Heart left ventricle (tissue), 16 donors: ENCODE measurements around the gene ITGAX. TPM values are rescaled to one million over a fixed set of nuclear protein-coding genes. Genes with fewer than 3 reads are reported as not detected.

Experiments
- ATAC-seq, 4 donors: fragments of 200-7000 bp; cut with Tn5 transposase; one replicate each; pipeline ENCODE4 v1.9.1; 2020 to 2022; ENCODE audit warnings: moderate library complexity in 4 of 4, mild to moderate bottlenecking in 3 of 4, moderate number of reproducible peaks in 1 of 4
- DNase-seq, 5 donors: peaks; one replicate each; pipeline ENCODE4 v3.0.0-alpha.2; 2020
- H3K27ac ChIP-seq, 12 donors: fragments of 200-600 bp; sonication (generic) in 4 of 12; one replicate each; pipeline versions ENCODE4 v1.5.0 to v1.8.0; 2016 to 2022; ENCODE audit warnings: mild to moderate bottlenecking in 2 of 12
- H3K27me3 ChIP-seq, 9 donors: fragments of 200-600 bp; sonication (generic) in 2 of 9; one replicate each; pipeline versions ENCODE4 v1.5.1 to v1.8.0; 2016 to 2022; ENCODE audit warnings: mild to moderate bottlenecking in 3 of 9
- H3K36me3 ChIP-seq, 9 donors: fragments of 200-600 bp; sonication (generic) in 2 of 9; one replicate each; pipeline versions ENCODE4 v1.5.0 to v1.8.0; 2018 to 2022; ENCODE audit warnings: mild to moderate bottlenecking in 2 of 9
- H3K4me1 ChIP-seq, 12 donors: fragments of 200-600 bp; sonication (generic) in 4 of 12; one replicate each; pipeline versions ENCODE4 v1.5.0 to v1.8.0; 2016 to 2022; ENCODE audit warnings: mild to moderate bottlenecking in 3 of 12
- H3K4me3 ChIP-seq, 12 donors: fragments of 200-600 bp; sonication (generic) in 4 of 12; one replicate each; pipeline versions ENCODE4 v1.5.0 to v1.8.0; 2017 to 2022; ENCODE audit warnings: mild to moderate bottlenecking in 9 of 12, moderate library complexity in 4 of 12
- H3K9me3 ChIP-seq, 12 donors: fragments of 200-600 bp; sonication (generic) in 4 of 12; one replicate each; pipeline versions ENCODE4 v1.5.0 to v1.8.0; 2016 to 2022; ENCODE audit warnings: mild to moderate bottlenecking in 1 of 12
- POLR2A ChIP-seq, 2 donors: fragments of 450-650 bp; IDR thresholded peaks; one replicate each; pipeline ENCODE4 v1.6.1; 2017; ENCODE audit warnings: antibody characterized with exemption in 2 of 2, mild to moderate bottlenecking in 2 of 2, moderate library complexity in 2 of 2
- WGBS, 4 donors: extraction: QIAGEN DNeasy Blood & Tissue Kit in 2 of 4; methylation state at CpG; one replicate each; pipeline versions ENCODE4 v1.1.5 to v1.1.7; 2013 to 2018; 5-methylcytosine and 5-hydroxymethylcytosine counted together
- intact Hi-C, 10 donors: fragments of 100-400 bp; cut with DNase I; formaldehyde crosslinking; loops; one replicate each; pipeline versions ENCODE4 v1.11.1 to v1.14.2; 2022
- polyA plus RNA-seq, 2 donors: library from polyadenylated mRNA; stranded (reverse); fragments of 200-250 nt; gene quantifications; one replicate each; pipeline ENCODE4 v1.2.3, GENCODE V29; 2013
- total RNA-seq, 9 donors: library from RNA; depleted of rRNA in 2 of 9; stranded (reverse); fragments of >200 nt in 2 of 9; fragmentation: NEBNext Ultra II Directional in 3 of 9; extraction: Animal tissue kit (Norgen Biotek cat#: 25700) in 3 of 9; gene quantifications; one replicate each; pipeline versions ENCODE4 v1.1.0 to v1.2.4, GENCODE V29; 2016 to 2023
- TF ChIP-seq, protein P1 (sequence below), 12 donors: fragments of 200-600 bp; sonication (generic) in 4 of 12; IDR thresholded peaks; one replicate each; pipeline versions ENCODE4 v1.5.0 to v1.8.0; 2018 to 2022; ENCODE audit warnings: antibody characterized with exemption in 12 of 12, mild to moderate bottlenecking in 5 of 12
- donor health status: ischemic (EF 13 %, LVEDD 7.1; RV severe dilation, severe dysfunction).
- donor health status: healthy with polysubstance abuse.
- donor health status: DM: no; HTN: yes; CAD: no.
- donor health status: DM: no; HTN: no; CAD: no.
- donor health status: ischemic (EF 25% LVEDD 6.9; RV normal size, moderate dysfunction).
- donor health status: ischemic (EF 25% LVEDD 5.7; RV mildly dilated, moderate dysfunction).
- donor health status: healthy.
- donor health status: DM: yes; HTN: yes; CAD: no.
- donor health status: ischemic (EF 35%, LVEDD 5.7; RV mildly dilated, moderate dysfunction).
- donor health status: nonischemic (EF 11% LVEDD 7.7; RV severe dilation, severe dysfunction).
- donor health status: DM: yes; HTN: yes; CAD: no.
- donor health status: PGD.
- donor health status: ischemic (EF 29% LVEDD 5.4; RV normal size, mild dysfunction).
- donor health status: nonischemic (EF 23%, LVEDD 6.1; RV moderate dilation, normal function).

Gene ITGAX
- total and polyA plus RNA-seq, 11 donors = 0.73 to 52.7 (median 2.0) TPM

- peaks cover 0 to 41% (median 0%) of the 10 kb centered on the region in 9 donors for H3K36me3 ChIP-seq
- H3K27ac ChIP-seq = no peak overlapping the region
- no peak for DNase-seq
- peaks cover 0 to 26% (median 14%) of the 10 kb centered on the region in 12 donors for H3K9me3 ChIP-seq
- intact Hi-C loops = no loop called here
- 88 to 93% (median 89%) methylated on average over 9 to 10 of the region's 10 CpGs for WGBS, 4 donors
- H3K4me3 ChIP-seq = no peak overlapping the region
- H3K4me1 ChIP-seq = no peaks in the 10 kb centered on the region
- peaks cover 0 to 22% (median 4%) of the 10 kb centered on the region in 9 donors for H3K27me3 ChIP-seq
- no peak for ATAC-seq
- TF ChIP-seq POLR2A (IDR thresholded peaks at IDR 0.05) = no peak
- TF ChIP-seq, protein P1, sequence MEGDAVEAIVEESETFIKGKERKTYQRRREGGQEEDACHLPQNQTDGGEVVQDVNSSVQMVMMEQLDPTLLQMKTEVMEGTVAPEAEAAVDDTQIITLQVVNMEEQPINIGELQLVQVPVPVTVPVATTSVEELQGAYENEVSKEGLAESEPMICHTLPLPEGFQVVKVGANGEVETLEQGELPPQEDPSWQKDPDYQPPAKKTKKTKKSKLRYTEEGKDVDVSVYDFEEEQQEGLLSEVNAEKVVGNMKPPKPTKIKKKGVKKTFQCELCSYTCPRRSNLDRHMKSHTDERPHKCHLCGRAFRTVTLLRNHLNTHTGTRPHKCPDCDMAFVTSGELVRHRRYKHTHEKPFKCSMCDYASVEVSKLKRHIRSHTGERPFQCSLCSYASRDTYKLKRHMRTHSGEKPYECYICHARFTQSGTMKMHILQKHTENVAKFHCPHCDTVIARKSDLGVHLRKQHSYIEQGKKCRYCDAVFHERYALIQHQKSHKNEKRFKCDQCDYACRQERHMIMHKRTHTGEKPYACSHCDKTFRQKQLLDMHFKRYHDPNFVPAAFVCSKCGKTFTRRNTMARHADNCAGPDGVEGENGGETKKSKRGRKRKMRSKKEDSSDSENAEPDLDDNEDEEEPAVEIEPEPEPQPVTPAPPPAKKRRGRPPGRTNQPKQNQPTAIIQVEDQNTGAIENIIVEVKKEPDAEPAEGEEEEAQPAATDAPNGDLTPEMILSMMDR (IDR thresholded peaks at IDR 0.05) = no peak
Measured at GRCh38 chr16:31323959-31324629, 30.9 kb upstream of the ITGAX start.

DNA sequence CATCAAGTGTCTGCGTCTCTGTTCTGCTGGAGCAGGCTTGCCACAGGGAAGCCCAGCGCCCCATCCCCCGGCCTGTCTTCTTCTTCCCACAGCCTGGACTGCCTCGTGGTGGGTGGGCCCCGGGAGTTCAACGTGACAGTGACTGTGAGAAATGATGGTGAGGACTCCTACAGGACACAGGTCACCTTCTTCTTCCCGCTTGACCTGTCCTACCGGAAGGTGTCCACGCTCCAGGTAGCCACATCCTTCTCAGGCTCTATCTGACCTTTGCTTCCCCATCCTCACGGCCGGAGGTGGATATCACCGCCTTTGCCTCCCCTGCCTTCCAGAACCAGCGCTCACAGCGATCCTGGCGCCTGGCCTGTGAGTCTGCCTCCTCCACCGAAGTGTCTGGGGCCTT is 29.8 kb upstream of the ITGAX start:
- Histone ChIP-seq H3K9me3 (peaks cover 0 to 26% (median 14%) of the 10 kb centered on the region in 12 donors), H3K4me1 (no peaks in the 10 kb centered on the region), H3K27ac (no peak overlapping the region), H3K4me3 (no peak overlapping the region), H3K27me3 (peaks cover 0 to 33% (median 11%) of the 10 kb centered on the region in 9 donors), H3K36me3 (peaks cover 0 to 48% (median 0%) of the 10 kb centered on the region in 9 donors)
- WGBS, 4 donors = 70 to 80% (median 77%) methylated on average over 16 of the region's 16 CpGs
- no peak for ATAC-seq
- TF ChIP-seq, protein P1 (IDR thresholded peaks at IDR 0.05) = no peak
- TF ChIP-seq POLR2A (IDR thresholded peaks at IDR 0.05) = no peak
- DNase-seq = no peak
- intact Hi-C loops = no loop called here

DNA sequence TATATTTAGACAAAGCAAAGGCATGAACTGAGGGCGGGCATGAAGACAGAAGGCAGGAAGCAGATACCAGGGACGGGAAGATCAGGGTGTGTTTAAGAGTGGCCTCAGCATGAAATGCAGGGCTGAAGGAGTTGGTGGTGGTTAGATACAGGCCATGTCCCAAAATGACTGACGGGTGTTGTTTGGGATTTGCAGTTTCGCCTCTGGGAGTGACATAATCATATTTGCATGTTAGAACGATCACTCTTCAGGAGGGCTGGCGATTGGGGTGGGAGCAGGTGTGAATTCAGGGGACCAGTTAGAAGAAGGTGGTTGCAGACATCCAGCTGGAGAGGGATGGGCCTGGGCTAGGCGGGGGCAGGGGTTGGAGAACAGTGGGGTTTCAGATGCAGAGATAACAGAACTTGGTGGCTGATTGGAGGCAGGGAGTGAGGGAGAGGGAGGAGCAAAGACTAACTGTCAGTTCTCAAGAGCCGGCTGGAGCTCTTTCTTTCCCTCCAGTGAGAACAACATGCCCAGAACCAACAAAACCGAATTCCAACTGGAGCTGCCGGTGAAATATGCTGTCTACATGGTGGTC is 27.2 kb upstream of the ITGAX start:
- DNase-seq (no peak), ATAC-seq (no peak)
- TF ChIP-seq POLR2A (IDR thresholded peaks at IDR 0.05) = no peak
- TF ChIP-seq, protein P1 (IDR thresholded peaks at IDR 0.05) = no peak
- Histone ChIP-seq H3K36me3 (peaks cover 0 to 37% (median 0%) of the 10 kb centered on the region in 9 donors), H3K27ac (no peak overlapping the region), H3K9me3 (peaks cover 0 to 12% (median 2%) of the 10 kb centered on the region in 12 donors), H3K4me1 (peaks cover 0 to 9% (median 0%) of the 10 kb centered on the region in 12 donors), H3K4me3 (no peak overlapping the region), H3K27me3 (peaks cover 12 to 58% (median 28%) of the 10 kb centered on the region in 9 donors)
- intact Hi-C loops = no loop called here
- 30 to 39% (median 33%) methylated on average over 10 of the region's 10 CpGs for WGBS, 4 donors

- Histone ChIP-seq H3K4me3 (no peak overlapping the region), H3K27ac (no peak overlapping the region), H3K27me3 (peaks cover 12 to 66% (median 28%) of the 10 kb centered on the region in 9 donors), H3K9me3 (peaks cover 0 to 7% (median 0%) of the 10 kb centered on the region in 12 donors), H3K4me1 (peaks cover 0 to 9% (median 0%) of the 10 kb centered on the region in 12 donors), H3K36me3 (peaks cover 0 to 37% (median 0%) of the 10 kb centered on the region in 9 donors)
- ATAC-seq (no peak), DNase-seq (no peak)
- no peak for TF ChIP-seq POLR2A (IDR thresholded peaks at IDR 0.05)
- TF ChIP-seq, protein P1 (IDR thresholded peaks at IDR 0.05) = no peak
- WGBS, 4 donors = 73 to 84% (median 78%) methylated on average over 11 to 12 of the region's 12 CpGs
- intact Hi-C loops = no loop called here
Measured at GRCh38 chr16:31328322-31329052, 26.5 kb upstream of the ITGAX start.
